Activated CD4-positive, CD25-positive, alpha-beta regulatory T cell treated with anti-CD3 and anti-CD28 coated beads, Interleukin-2, amount 50 U/mL, for 24 hours (primary cell): Measurements from ENCODE around the gene CHRM4.

ENCODE experiments used
- ATAC-seq, 2 donors: fragments of 150-1000 bp; cut with Tn5 transposase; one replicate each; pipeline ENCODE4 v1.10.0; 2021; ENCODE audit warnings: mild to moderate bottlenecking in 1 of 2, moderate library complexity in 1 of 2

CHRM4 gene

GRCh38 chr11:46402957-46403902 lies 11.7 kb upstream of the CHRM4 start:
- ATAC-seq: no peak

DNA sequence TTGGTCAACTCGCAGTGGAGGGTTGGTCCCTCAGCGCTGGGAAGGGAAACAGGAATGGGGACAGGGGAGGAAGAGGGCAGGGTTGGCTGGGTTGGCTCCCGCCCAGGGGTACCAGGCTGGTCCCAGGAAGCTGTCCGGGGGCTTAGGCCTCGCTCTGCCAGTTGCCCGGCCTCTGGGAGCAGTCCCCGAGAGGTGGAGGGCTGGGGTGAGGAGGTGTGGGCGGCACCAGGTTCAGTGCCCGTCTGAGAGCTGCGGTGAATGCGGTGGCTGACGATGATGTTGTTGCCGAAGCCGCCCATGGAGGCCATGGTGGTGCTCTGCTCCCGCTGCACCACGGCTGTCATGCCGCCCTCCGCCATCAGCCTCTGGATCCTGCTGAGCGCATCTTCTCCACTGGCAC lies 6.0 kb upstream of the CHRM4 start:
- no peak for ATAC-seq

- no peak for ATAC-seq
Observed at GRCh38 chr11:46393759-46394158, 2.2 kb upstream of the CHRM4 start.

- no peak for ATAC-seq
Observed at GRCh38 chr11:46393231-46393616, 1.6 kb upstream of the CHRM4 start.

DNA sequence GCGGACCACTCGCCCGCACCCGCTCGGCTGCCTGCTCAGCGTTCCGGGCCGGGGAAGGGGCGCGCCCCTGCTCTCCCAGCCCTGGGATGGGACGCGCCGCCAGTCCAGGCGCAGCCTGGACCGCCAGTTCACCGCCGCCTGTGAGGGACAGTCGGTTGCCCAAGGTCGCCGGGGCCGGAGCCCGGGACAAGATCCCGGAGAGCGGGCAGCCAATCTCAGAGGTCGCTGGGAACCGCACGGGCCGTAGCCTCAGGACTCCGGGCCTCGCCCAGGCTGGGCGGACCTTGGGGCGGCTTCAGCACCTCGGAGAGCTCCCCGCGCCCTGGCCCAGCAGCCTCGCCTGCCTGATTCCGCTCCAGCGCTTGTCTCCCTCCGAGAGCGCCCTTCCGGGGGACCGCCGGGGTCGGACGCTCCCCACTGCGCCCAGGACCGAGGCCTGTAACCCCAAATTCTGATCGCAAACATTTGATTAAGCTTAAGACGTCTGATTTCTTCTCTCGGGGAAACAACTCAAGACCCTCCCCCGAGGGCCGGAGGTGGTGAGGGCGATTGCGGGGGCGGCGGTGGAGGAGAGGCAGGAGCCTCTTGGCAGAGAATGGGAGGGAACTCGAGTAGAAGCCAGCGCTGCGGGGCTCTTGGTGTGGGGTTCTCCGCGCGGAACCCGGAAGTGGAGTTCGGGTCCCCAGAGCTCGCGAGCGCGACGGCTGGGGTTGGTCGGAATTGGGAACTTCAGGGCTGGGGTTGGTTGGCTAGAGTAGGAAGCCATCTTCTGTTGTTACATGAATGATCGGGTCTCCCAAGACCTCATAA lies 1.1 kb upstream of the CHRM4 start:
- peak; percentile 80 to 84 for ATAC-seq

- ATAC-seq: no peak
Observed at GRCh38 chr11:46391186-46391577, 394 bp downstream of the CHRM4 start.

- ATAC-seq: no peak
Observed at GRCh38 chr11:46390331-46391171, 1.0 kb downstream of the CHRM4 start.

DNA sequence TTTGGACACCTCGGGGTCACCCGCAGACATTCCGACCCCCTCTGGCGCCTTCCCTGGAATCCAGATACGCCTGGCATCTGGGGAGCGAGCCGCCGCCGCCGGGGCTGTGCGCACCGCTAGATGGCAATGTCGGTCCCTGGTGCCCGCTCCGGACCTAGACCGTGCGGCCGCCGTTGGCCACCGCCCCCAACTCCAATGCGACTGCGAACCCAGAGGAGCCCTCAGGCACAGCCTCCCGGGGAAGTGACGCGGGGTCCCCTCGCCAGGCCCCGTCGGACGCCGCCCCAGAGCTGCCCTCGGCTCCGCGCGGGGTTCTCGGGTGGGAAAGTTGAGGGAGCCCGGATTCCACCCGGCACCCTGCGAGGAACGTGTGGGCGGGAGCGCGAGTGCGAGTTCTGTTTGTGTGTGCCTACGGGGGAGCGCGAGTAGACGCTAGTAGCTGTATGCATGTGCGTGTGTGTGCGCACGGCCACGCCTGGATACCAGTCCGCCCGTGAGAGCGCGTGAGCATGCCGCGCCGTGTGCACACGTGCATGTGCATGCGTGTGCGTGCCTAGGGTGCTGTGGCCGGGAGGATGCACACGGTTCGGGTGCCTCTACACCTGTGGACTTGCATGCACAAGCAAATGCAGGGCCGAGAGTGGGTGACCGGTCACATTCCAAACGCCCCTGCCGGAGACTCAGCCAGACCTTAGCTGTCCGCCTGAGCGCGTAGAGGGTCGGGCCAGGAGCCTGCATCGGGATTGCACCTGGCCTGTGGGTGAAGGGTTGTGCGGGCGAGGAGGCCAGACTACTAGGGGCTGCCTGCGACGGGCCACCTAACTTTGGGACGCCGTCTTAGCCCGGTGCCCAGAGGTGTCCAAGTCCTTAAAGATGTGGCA lies 1.9 kb downstream of the CHRM4 start:
- peak; percentile 47 to 51 for ATAC-seq

GRCh38 chr11:46388619-46389449 lies 2.7 kb downstream of the CHRM4 start:
- no peak for ATAC-seq

- ATAC-seq: no peak
Observed at GRCh38 chr11:46387919-46388618, 3.5 kb downstream of the CHRM4 start.

- no peak for ATAC-seq
Observed at GRCh38 chr11:46387456-46387855, 4.1 kb downstream of the CHRM4 start.

GRCh38 chr11:46386674-46387073 lies 4.9 kb downstream of the CHRM4 start:
- no peak for ATAC-seq

GRCh38 chr11:46386005-46386578 lies 5.5 kb downstream of the CHRM4 start:
- no peak for ATAC-seq

GRCh38 chr11:46385169-46386004 lies 6.2 kb downstream of the CHRM4 start:
- ATAC-seq: no peak

DNA sequence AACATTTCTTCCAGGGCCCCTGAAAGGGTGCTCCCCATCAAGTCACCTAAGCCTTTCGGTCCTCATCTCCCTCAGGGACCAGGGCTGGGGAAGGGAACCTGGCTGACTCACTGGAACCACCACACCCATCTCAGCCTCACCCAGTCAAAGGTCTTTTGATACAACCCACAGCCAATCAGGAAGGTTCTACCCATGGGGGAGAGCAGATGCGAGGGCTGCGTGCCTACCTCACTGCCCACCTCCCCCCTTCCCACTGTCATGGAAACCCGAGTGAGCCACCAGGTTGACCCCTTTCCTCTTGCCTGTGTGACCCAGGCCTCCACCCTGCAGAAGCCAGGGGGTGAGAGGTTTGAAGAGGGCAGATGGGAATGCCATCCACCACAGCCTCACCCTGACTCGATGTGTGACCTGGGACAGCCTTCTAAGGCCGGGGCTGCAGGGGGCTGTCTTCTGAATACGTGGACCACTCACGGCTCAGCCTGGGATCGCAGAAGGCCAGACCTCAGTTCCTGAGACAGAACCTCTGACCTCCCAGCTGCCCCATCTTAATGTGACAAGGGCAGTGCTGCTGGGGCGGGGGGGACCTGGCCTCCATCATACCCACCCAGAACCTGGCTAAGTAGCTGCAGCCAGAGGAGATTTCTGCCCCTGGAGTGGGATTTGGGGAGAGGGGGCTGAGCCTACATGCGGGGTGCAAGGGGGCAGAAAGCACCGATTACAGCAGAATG lies 7.4 kb downstream of the CHRM4 start:
- no peak for ATAC-seq

DNA sequence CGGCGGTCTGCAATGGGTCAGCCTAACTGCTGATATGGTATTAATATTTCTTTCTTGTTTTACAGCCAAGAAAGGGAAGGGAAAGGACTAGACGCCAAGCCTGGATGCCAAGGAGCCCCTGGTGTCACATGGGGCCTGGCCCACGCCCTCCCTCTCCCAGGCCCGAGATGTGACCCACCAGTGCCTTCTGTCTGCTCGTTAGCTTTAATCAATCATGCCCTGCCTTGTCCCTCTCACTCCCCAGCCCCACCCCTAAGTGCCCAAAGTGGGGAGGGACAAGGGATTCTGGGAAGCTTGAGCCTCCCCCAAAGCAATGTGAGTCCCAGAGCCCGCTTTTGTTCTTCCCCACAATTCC lies 8.2 kb downstream of the CHRM4 start:
- ATAC-seq: no peak

DNA sequence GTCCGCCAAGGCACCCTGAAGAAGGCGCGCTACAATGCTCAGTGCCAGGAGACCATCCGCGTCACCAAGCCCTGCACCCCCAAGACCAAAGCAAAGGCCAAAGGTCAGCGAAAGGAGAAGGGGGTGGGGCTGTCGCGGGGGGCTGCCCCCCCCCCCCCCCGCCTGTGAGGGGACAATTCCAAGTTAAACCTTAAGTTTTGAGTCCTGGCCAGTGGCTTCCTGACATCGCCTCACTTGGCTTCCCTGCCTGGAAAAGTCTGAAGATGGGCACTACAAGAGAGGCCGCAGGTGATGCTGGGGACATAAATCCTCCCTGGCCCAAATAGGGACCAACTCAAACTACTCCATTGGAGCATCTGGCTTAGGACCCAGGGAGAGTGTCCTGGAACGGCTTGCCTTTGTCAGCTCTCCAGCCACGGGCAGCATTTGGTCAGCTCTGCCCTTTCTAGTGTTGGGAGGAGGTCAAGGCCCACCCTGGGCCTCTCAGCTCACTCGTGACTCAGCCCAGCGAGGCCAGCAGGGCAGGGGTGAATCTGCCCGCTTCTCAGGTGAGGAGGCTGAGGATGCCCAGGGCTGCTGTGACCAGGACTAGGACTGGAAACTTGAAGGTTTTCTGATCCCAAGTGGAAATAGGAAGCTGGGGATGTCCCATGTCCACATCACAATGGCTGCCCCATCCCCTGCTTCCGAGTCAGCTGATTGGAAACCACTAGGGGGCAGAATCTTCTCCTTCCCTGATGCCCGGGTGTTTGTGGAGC lies 8.8 kb downstream of the CHRM4 start:
- no peak for ATAC-seq
